ELR (cell line): Measurements from ENCODE around the gene SERP2.

Experiments used
- DNase-seq: peaks from one replicate; pipeline ENCODE4 v3.0.0-alpha.2; 2015; ENCODE audit warnings: low read depth

The SERP2 gene

DNA sequence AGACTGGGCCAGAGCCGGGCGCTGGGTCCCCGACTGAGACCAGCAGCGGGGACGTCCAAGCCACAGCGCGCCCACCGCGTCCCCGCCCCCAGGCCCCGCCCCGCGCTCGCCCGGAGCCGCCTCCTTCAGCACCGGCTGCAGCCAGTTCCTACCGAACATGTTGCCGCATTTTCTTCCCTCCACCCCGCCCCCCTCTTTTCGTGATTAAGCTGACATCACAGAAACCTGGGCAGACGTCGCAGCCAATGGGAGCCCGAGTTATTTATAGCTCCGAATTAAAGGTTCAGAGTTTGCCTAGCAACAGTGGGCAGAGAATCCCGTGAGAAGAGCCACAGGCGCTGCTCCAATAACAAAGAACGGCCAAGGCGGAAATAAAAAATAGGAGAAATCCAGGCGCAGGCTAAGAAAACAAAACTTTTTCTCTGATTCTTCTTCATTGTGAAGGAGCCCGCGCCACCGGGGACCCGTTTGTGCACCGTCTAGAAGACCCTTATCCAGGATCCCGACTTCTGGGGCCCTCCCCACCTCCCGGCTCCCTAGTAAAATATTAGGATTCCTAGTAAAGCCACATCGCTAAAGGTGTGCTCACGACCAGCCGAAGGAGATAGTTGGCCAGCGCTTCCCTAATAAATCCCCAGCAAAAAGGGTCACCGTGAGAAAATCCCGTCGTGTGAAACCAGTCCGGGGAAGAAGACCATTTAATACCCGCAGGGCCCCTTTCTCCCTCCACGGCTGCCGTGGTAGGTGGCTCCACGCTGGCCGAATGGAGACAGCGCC is 61.7 kb downstream of the SERP2 start:
- peak; percentile 99 for DNase-seq

DNA sequence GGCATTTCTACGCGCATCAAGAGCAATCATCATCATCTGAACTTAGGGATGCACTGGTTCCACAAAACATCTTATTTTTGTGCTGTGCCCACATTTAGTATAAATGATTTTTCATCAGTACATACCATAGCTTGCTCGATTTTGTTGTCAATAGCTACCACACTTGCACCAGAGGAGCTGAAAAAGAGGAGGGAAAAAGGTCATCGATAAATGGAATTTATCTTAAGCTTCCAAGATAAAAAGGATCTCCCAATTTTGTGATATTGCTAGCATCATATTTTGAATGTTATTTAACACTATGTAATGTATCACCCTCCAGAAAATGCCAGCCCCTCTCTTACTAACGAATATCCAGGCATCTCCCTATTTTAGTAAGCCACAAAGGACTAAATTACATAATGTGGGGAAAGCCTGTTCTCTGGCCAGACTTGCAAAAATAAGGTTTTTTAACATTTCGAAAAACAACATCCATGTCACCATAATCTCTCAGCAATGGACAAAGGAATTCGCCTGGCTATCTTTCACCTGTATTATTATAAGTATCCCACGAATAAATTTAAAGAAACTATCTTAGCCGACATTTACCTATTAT is 62.4 kb downstream of the SERP2 start:
- DNase-seq, result peak; percentile 12

GRCh38 chr13:44436589-44437337 is 63.1 kb downstream of the SERP2 start:
- peak; percentile 97 for DNase-seq

- peak; percentile 79 for DNase-seq
Measured at GRCh38 chr13:44437356-44438233, 64.0 kb downstream of the SERP2 start.

GRCh38 chr13:44438234-44438579 is 64.6 kb downstream of the SERP2 start:
- DNase-seq, result no peak

- no peak for DNase-seq
Measured at GRCh38 chr13:44439452-44440024, 65.9 kb downstream of the SERP2 start.

GRCh38 chr13:44440046-44440608 is 66.5 kb downstream of the SERP2 start:
- DNase-seq, result no peak
